ENCODE results near the gene CRADD.

DNA sequence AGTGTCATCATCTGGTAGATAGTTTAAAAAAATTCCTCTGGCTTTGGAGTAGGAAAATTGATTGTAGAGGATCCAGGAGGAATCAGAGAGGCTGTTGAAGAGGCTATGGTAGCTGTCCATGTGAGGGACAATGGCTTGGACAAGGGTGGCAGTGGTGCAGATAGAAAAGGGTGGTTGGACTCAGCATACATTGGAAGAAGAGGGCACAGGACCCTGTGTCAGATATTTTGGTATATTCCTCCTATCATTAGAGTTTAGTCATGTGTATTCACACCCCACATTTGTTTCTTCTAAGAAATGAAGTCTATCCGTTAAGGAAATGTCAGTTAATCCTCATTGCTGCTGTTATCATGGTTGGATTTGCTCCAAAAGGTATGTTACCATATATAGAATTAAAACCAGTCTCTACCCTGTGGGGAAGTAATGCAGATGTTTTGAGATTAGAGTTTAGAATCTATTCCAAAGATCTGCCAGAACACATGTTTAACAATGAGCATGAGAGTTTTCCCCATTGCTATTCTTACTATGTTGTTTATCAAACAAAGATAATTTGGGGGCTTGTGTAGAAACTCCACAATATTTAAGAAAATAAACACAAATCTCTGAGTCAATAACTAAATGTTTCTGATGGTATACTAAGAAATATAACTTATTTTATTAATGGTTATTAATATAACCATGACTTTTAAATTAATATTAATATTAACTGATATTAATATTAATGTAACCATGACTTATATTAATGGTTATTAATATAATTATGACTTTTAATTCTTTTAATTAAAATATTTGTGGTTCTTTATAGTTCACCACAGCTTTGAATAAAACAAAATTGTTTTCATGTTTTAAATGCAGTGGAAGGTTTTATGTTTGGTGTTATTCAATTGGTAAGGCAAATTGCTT lies 80.9 kb downstream of the CRADD start:
- TF ChIP-seq JUND (IDR thresholded peaks at IDR 0.05; ENCODE audit: low read depth, low read length) (no peak), NR2C2 (IDR thresholded peaks at IDR 0.05; ENCODE audit: borderline replicate concordance, control insufficient read depth, insufficient read length, low read depth) (no peak), POLR2AphosphoS5 (IDR thresholded peaks at IDR 0.05; ENCODE audit: low read length) (no peak), RELA (IDR thresholded peaks at IDR 0.05; ENCODE audit: borderline replicate concordance, partially characterized antibody) (no peak), EZH2 (IDR thresholded peaks at IDR 0.05; ENCODE audit: borderline replicate concordance, control insufficient read depth, low read depth, low read length) (no peak), BCL11A (IDR thresholded peaks at IDR 0.05; ENCODE audit: low read depth, low read length) (no peak), NFYA (IDR thresholded peaks at IDR 0.05; ENCODE audit: borderline replicate concordance, low read depth, low read length) (no peak), POLR2A (IDR thresholded peaks at IDR 0.05; ENCODE audit: low read depth, low read length) (no peak), SUZ12 (IDR thresholded peaks at IDR 0.05; ENCODE audit: unreplicated experiment) (no peak)
- TF ChIP-seq, protein P1, sequence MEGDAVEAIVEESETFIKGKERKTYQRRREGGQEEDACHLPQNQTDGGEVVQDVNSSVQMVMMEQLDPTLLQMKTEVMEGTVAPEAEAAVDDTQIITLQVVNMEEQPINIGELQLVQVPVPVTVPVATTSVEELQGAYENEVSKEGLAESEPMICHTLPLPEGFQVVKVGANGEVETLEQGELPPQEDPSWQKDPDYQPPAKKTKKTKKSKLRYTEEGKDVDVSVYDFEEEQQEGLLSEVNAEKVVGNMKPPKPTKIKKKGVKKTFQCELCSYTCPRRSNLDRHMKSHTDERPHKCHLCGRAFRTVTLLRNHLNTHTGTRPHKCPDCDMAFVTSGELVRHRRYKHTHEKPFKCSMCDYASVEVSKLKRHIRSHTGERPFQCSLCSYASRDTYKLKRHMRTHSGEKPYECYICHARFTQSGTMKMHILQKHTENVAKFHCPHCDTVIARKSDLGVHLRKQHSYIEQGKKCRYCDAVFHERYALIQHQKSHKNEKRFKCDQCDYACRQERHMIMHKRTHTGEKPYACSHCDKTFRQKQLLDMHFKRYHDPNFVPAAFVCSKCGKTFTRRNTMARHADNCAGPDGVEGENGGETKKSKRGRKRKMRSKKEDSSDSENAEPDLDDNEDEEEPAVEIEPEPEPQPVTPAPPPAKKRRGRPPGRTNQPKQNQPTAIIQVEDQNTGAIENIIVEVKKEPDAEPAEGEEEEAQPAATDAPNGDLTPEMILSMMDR (IDR thresholded peaks at IDR 0.05 in 2 of 3, conservative IDR thresholded peaks at IDR 0.05 in 1 of 3; ENCODE audit: control insufficient read depth in 2 of 3, extremely low read depth in 1 of 3, insufficient read depth in 1 of 3, low read depth in 3 of 3, low read length in 3 of 3), result no peak

All from GM12878 (cell line).